OCI-LY1 (cell line): Measurements from ENCODE around the gene SLC50A1.

Experiments used
- H2AFZ ChIP-seq: fragments of 200-600 bp; sonication (generic), shearing (Covaris generic); 2 replicates; pipeline ENCODE4 v1.6.0; 2014; ENCODE audit warnings: antibody characterized with exemption, mild to moderate bottlenecking, low read length
- H3F3A ChIP-seq: fragments of 200-600 bp; sonication (generic), shearing (Covaris generic); 2 replicates; pipeline ENCODE4 v1.6.0; 2014; ENCODE audit warnings: mild to moderate bottlenecking, antibody characterized with exemption, low read length, moderate library complexity; ENCODE audit not compliant: insufficient read depth
- H3K27ac ChIP-seq: fragments of 200-600 bp; sonication (generic); 2 replicates; pipeline ENCODE4 v1.5.1; 2014; ENCODE audit warnings: low read length, mixed run types, mild to moderate bottlenecking, low read depth; ENCODE audit not compliant: poor library complexity, severe bottlenecking
- H3K27me3 ChIP-seq: fragments of 200-600 bp; sonication (generic); 2 replicates; pipeline ENCODE4 v1.6.0; 2014; ENCODE audit warnings: antibody characterized with exemption, mild to moderate bottlenecking, low read length, moderate library complexity; ENCODE audit not compliant: insufficient read depth
- H3K36me3 ChIP-seq: fragments of 200-600 bp; sonication (generic); 2 replicates; pipeline ENCODE4 v1.6.1; 2014; ENCODE audit warnings: mild to moderate bottlenecking, antibody characterized with exemption, low read length, moderate library complexity, mixed read lengths; ENCODE audit not compliant: insufficient read depth
- H3K4me1 ChIP-seq: fragments of 200-600 bp; sonication (generic); 2 replicates; pipeline ENCODE4 v1.5.1; 2014; ENCODE audit warnings: mild to moderate bottlenecking, low read length, moderate library complexity; ENCODE audit not compliant: insufficient read depth, severe bottlenecking
- H3K4me2 ChIP-seq: fragments of 200-600 bp; sonication (generic), shearing (Covaris generic); 2 replicates; pipeline ENCODE4 v1.6.1; 2014; ENCODE audit warnings: low read length
- H3K4me3 ChIP-seq: fragments of 200-600 bp; sonication (generic); 2 replicates; pipeline ENCODE4 v1.5.1; 2014; ENCODE audit warnings: low read length, low read depth, mild to moderate bottlenecking, mixed read lengths; ENCODE audit not compliant: poor library complexity, severe bottlenecking
- H3K79me2 ChIP-seq: fragments of 200-600 bp; shearing (Covaris generic); 2 replicates; pipeline ENCODE4 v1.6.1; 2016; ENCODE audit warnings: mixed run types, low read length, mixed read lengths; ENCODE audit not compliant: insufficient read depth
- H3K9ac ChIP-seq: fragments of 200-600 bp; sonication (generic), shearing (Covaris generic); 2 replicates; pipeline ENCODE4 v1.6.1; 2014; ENCODE audit warnings: mild to moderate bottlenecking, low read length, mixed read lengths
- H3K9me2 ChIP-seq: fragments of 200-600 bp; sonication (generic), shearing (Covaris generic); 2 replicates; pipeline ENCODE4 v1.6.1; 2014; ENCODE audit warnings: low read depth, mild to moderate bottlenecking, low read length, mixed read lengths
- H3K9me3 ChIP-seq: fragments of 200-600 bp; shearing (Covaris generic); 2 replicates; pipeline ENCODE4 v1.6.1; 2014; ENCODE audit warnings: low read length, mixed read lengths
- H4K20me1 ChIP-seq: fragments of 200-600 bp; sonication (generic), shearing (Covaris generic); 2 replicates; pipeline ENCODE4 v1.6.0; 2016; ENCODE audit warnings: mild to moderate bottlenecking, low read length; ENCODE audit not compliant: insufficient read depth
- EZH2 ChIP-seq: fragments of 200-600 bp; sonication (generic), shearing (Covaris generic); IDR thresholded peaks from 2 replicates; pipeline ENCODE4 v1.8.0; 2017; ENCODE audit warnings: borderline replicate concordance, mixed run types, mild to moderate bottlenecking, antibody characterized with exemption, low read length, moderate library complexity, mixed read lengths
- TF ChIP-seq, protein P1 (sequence below): fragments of 200-600 bp; sonication (generic), shearing (Covaris generic); IDR thresholded peaks from 2 replicates; pipeline ENCODE4 v1.5.1; 2017; ENCODE audit warnings: mild to moderate bottlenecking, antibody characterized with exemption, low read length, moderate library complexity, mixed read lengths

The SLC50A1 gene

DNA sequence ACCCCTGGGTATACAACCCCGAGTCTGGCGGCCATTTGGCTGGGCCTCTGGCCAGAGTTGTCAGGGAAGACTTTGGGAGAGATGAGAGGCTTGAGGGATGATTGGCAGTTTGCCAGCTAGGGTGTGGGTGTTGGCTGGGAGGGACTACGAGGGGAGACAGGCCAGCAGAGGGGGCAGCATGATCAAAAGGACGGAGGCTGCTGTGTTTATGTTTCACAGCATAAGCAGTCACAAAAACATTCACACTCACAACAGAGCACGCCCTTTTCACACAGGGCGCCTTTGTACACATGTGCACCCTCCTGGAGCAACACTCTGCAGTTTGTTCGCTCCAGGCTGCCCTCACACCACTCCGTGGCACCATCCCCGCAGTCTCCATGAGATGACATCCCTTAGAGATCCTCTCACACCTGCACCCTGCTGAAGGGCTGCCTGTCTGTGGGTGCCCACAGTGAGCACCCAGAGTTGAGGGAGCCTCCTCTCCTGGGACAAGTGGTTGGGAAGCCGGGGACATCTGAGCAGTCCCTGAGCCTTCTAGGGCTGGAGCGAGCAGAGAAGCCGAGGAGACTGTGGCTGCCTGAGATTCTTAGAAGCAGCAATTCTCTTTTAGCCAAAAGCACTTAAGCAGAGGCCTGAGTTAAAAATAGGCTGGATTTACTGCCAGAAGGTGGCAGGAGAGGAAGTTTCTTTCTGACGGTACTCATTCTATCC, 41.6 kb upstream of the SLC50A1 start:
- H3K4me3 ChIP-seq: no peak overlapping the region
- no peaks in the 10 kb centered on the region for H4K20me1 ChIP-seq
- peaks cover 4% of the 10 kb centered on the region for H3K4me1 ChIP-seq
- H2AFZ ChIP-seq: no peak overlapping the region
- TF ChIP-seq, protein P1, sequence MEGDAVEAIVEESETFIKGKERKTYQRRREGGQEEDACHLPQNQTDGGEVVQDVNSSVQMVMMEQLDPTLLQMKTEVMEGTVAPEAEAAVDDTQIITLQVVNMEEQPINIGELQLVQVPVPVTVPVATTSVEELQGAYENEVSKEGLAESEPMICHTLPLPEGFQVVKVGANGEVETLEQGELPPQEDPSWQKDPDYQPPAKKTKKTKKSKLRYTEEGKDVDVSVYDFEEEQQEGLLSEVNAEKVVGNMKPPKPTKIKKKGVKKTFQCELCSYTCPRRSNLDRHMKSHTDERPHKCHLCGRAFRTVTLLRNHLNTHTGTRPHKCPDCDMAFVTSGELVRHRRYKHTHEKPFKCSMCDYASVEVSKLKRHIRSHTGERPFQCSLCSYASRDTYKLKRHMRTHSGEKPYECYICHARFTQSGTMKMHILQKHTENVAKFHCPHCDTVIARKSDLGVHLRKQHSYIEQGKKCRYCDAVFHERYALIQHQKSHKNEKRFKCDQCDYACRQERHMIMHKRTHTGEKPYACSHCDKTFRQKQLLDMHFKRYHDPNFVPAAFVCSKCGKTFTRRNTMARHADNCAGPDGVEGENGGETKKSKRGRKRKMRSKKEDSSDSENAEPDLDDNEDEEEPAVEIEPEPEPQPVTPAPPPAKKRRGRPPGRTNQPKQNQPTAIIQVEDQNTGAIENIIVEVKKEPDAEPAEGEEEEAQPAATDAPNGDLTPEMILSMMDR: peak; percentile 21; the same call in 1 of the 2 replicates
- no peak for TF ChIP-seq EZH2
- no peaks in the 10 kb centered on the region for H3K9me2 ChIP-seq
- H3F3A ChIP-seq: no peaks in the 10 kb centered on the region
- H3K4me2 ChIP-seq: no peak overlapping the region
- H3K79me2 ChIP-seq: no peaks in the 10 kb centered on the region
- no peak overlapping the region for H3K9ac ChIP-seq
- no peak overlapping the region for H3K27ac ChIP-seq
- no peaks in the 10 kb centered on the region for H3K36me3 ChIP-seq
- H3K9me3 ChIP-seq: no peaks in the 10 kb centered on the region
- no peaks in the 10 kb centered on the region; the same call in 1 of the 2 replicates for H3K27me3 ChIP-seq

DNA sequence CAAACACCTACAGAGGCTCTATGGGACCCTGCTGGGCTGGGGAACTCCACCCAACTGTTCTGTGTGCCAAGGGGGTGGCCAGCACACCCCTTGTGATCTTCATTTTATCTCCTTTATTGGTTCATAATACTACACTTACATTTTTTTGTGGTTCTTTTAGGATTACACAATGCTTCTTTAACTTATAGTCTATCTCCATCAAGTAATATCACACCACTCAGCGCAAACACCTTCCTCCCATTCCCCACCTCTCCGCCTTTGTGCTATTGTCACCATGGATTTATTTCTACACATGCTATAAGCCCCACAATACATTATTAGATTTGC, 41.1 kb upstream of the SLC50A1 start:
- Histone ChIP-seq H3K4me1 (peaks cover 4% of the 10 kb centered on the region), H3K4me3 (no peak overlapping the region), H3K9me2 (no peaks in the 10 kb centered on the region), H3K36me3 (no peaks in the 10 kb centered on the region), H3F3A (no peaks in the 10 kb centered on the region), H2AFZ (no peak overlapping the region), H3K9ac (no peak overlapping the region), H3K9me3 (no peaks in the 10 kb centered on the region), H4K20me1 (no peaks in the 10 kb centered on the region), H3K27ac (no peak overlapping the region), H3K27me3 (no peaks in the 10 kb centered on the region; the same call in 1 of the 2 replicates), H3K4me2 (no peak overlapping the region), H3K79me2 (no peaks in the 10 kb centered on the region)
- TF ChIP-seq, protein P1: no peak
- TF ChIP-seq EZH2: no peak

DNA sequence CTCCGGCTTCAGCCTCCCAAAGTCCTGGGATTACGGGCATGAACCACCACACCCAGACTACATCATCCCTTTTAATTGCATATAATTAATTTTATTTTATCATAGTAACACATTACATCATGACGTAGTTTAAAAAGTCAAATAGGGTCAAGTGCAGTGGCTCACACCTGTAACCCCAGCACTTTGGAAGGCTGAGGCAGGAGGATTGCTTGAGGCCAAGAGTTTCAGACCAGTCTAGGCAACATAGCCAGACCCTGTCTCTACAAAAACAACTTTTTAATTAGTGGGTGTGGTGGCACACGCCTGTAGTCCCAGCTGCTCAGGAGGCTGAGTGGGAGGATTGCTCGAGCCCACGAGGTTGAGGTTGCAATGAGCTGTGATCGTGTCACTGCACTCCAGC, 36.3 kb upstream of the SLC50A1 start:
- no peak overlapping the region for H3K4me3 ChIP-seq
- no peak overlapping the region for H3K4me2 ChIP-seq
- H3K79me2 ChIP-seq: no peaks in the 10 kb centered on the region
- no peak for TF ChIP-seq EZH2
- TF ChIP-seq, protein P1: no peak
- no peaks in the 10 kb centered on the region for H3F3A ChIP-seq
- no peaks in the 10 kb centered on the region for H4K20me1 ChIP-seq
- no peaks in the 10 kb centered on the region for H3K9me2 ChIP-seq
- H3K4me1 ChIP-seq: no peaks in the 10 kb centered on the region
- H2AFZ ChIP-seq: no peak overlapping the region
- H3K36me3 ChIP-seq: no peaks in the 10 kb centered on the region
- no peak overlapping the region for H3K27ac ChIP-seq
- H3K27me3 ChIP-seq: peaks cover 4% of the 10 kb centered on the region
- no peaks in the 10 kb centered on the region for H3K9me3 ChIP-seq
- no peak overlapping the region for H3K9ac ChIP-seq
